Neural progenitor cell (in vitro differentiated cells): ENCODE measurements around the gene POR. TPM values are rescaled to one million over a fixed set of nuclear protein-coding genes. Genes with fewer than 3 reads are reported as not detected.
"Not testable (repeated sequence)": the region's sequence is repeated elsewhere in the genome, so short reads cannot be mapped to it uniquely, and the experiment has no call there.

Source experiments
- DNase-seq: peaks from one replicate; pipeline ENCODE4 v3.0.0-alpha.2; 2016; ENCODE audit warnings: low spot score
- H2AFZ ChIP-seq: fragments of 200-600 bp; sonication (generic); replicated peaks from 2 replicates; pipeline ENCODE4 v1.6.1; 2016; ENCODE audit warnings: antibody characterized with exemption
- H3F3A ChIP-seq: fragments of 200-600 bp; sonication (generic); 2 replicates; pipeline ENCODE4 v1.6.1; 2016; ENCODE audit warnings: antibody characterized with exemption, low read depth
- H3K27ac ChIP-seq: fragments of 200-600 bp; sonication (generic); 2 replicates; pipeline ENCODE4 v1.5.1; 2016; ENCODE audit warnings: mild to moderate bottlenecking
- H3K27me3 ChIP-seq: fragments of 200-600 bp; sonication (generic); 2 replicates; pipeline ENCODE4 v1.6.1; 2016; ENCODE audit warnings: mild to moderate bottlenecking, moderate library complexity
- H3K36me3 ChIP-seq: fragments of 200-600 bp; sonication (generic); 2 replicates; pipeline ENCODE4 v1.5.1; 2016
- H3K4me1 ChIP-seq: fragments of 200-600 bp; sonication (generic); 2 replicates; pipeline ENCODE4 v1.6.1; 2016; ENCODE audit warnings: mixed run types
- H3K4me2 ChIP-seq: fragments of 200-600 bp; sonication (generic); 2 replicates; pipeline ENCODE4 v1.6.1; 2016
- H3K4me3 ChIP-seq: fragments of 200-600 bp; sonication (generic); 2 replicates; pipeline ENCODE4 v1.5.1; 2016
- H3K79me2 ChIP-seq: fragments of 200-600 bp; sonication (generic); 2 replicates; pipeline ENCODE4 v1.6.1; 2016; ENCODE audit warnings: low read depth
- H3K9ac ChIP-seq: fragments of 200-600 bp; sonication (generic); 2 replicates; pipeline ENCODE4 v1.6.1; 2016
- H3K9me3 ChIP-seq: fragments of 200-600 bp; sonication (generic); 2 replicates; pipeline ENCODE4 v1.5.1; 2016; ENCODE audit warnings: low read depth
- H4K20me1 ChIP-seq: fragments of 200-600 bp; sonication (generic); 2 replicates; pipeline ENCODE4 v1.6.1; 2016; ENCODE audit warnings: low read depth
- H3K27ac Mint-ChIP-seq: 3 replicates; pipeline ENCODE4 v1.8.0; 2021; ENCODE audit warnings: mixed read lengths
- H3K27me3 Mint-ChIP-seq: 2 replicates; pipeline ENCODE4 v1.8.0; 2022; ENCODE audit warnings: low read depth, mild to moderate bottlenecking, inconsistent platforms, moderate library complexity, mixed read lengths; ENCODE audit not compliant: insufficient read depth
- H3K36me3 Mint-ChIP-seq: 3 replicates; pipeline ENCODE4 v1.8.0; 2021; ENCODE audit warnings: mixed read lengths
- H3K4me1 Mint-ChIP-seq: 3 replicates; pipeline ENCODE4 v1.8.0; 2021; ENCODE audit warnings: mixed read lengths
- H3K4me3 Mint-ChIP-seq: 3 replicates; pipeline ENCODE4 v1.8.0; 2021; ENCODE audit warnings: mild to moderate bottlenecking, moderate library complexity, mixed read lengths
- H3K9me3 Mint-ChIP-seq: 3 replicates; pipeline ENCODE4 v1.8.0; 2020; ENCODE audit warnings: mixed read lengths
- EZH2 ChIP-seq: fragments of 200-600 bp; sonication (generic); IDR thresholded peaks from 2 replicates; pipeline ENCODE4 v1.6.1; 2017; ENCODE audit warnings: antibody characterized with exemption, mild to moderate bottlenecking, moderate library complexity
- EZH2phosphoT487 ChIP-seq: fragments of 200-600 bp; sonication (generic); IDR thresholded peaks from 2 replicates; pipeline ENCODE4 v1.6.1; 2017; ENCODE audit warnings: antibody characterized with exemption
- total RNA-seq: library from RNA; depleted of rRNA; stranded (reverse); fragments of >200 nt; gene quantifications from 2 replicates; pipeline ENCODE4 v1.2.3, GENCODE V29; 2015; ENCODE audit warnings: low replicate concordance
- TF ChIP-seq, protein P1 (sequence below): fragments of 200-600 bp; sonication (generic); IDR thresholded peaks from 2 replicates; pipeline ENCODE4 v1.5.1; 2017; ENCODE audit warnings: antibody characterized with exemption, mild to moderate bottlenecking

The POR gene
- total RNA-seq, 1 donor from 2014 or later: 38.6 TPM

DNA sequence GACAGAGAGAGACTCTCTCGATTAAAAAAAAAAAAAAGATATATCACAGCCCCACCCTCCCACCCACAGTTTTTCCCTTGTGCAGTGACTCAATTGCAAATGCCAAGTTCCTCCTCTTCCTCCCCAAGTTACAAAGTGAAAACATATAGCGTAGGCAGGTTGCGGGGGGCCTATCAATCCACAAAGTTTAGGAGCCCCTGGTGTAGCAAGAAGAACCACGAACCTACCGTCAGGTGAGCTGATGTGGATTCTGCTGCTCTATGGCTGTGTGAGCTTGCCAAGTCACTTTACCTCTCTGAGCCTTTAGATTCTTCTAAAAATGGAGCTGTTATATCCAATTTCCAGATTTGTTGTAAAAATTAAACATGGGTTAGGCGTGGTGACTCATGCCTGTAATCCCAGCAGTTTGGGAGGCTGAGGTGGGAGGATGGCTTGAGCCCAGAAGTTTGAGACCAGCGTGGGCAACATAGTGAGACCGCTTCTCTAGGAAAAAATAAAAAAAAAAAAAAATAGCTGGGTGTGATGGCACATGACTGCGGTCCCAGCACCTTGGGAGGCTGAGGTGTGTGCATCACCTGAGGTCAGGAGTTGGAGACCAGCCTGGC is 44.3 kb upstream of the POR start:
- Histone ChIP-seq H4K20me1 (no peaks in the 10 kb centered on the region), H3K4me3 (no peak overlapping the region), H3K4me2 (no peak overlapping the region), H3F3A (no peaks in the 10 kb centered on the region), H3K4me1 (no peaks in the 10 kb centered on the region), H3K9ac (no peak overlapping the region), H3K79me2 (no peaks in the 10 kb centered on the region), H2AFZ (no peak overlapping the region), H3K36me3 (no peaks in the 10 kb centered on the region), H3K27ac (no peak overlapping the region), H3K27me3 (no peaks in the 10 kb centered on the region), H3K9me3 (no peaks in the 10 kb centered on the region)
- no peak for DNase-seq
- Mint-ChIP-seq H3K4me3 (no peak overlapping the region), H3K4me1 (peaks cover 11% of the 10 kb centered on the region), H3K27ac (peak overlapping the region; percentile 71), H3K36me3 (no peaks in the 10 kb centered on the region), H3K9me3 (no peaks in the 10 kb centered on the region), H3K27me3 (no peaks in the 10 kb centered on the region)
- TF ChIP-seq EZH2: no peak
- TF ChIP-seq EZH2phosphoT487: no peak
- TF ChIP-seq, protein P1, sequence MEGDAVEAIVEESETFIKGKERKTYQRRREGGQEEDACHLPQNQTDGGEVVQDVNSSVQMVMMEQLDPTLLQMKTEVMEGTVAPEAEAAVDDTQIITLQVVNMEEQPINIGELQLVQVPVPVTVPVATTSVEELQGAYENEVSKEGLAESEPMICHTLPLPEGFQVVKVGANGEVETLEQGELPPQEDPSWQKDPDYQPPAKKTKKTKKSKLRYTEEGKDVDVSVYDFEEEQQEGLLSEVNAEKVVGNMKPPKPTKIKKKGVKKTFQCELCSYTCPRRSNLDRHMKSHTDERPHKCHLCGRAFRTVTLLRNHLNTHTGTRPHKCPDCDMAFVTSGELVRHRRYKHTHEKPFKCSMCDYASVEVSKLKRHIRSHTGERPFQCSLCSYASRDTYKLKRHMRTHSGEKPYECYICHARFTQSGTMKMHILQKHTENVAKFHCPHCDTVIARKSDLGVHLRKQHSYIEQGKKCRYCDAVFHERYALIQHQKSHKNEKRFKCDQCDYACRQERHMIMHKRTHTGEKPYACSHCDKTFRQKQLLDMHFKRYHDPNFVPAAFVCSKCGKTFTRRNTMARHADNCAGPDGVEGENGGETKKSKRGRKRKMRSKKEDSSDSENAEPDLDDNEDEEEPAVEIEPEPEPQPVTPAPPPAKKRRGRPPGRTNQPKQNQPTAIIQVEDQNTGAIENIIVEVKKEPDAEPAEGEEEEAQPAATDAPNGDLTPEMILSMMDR: no peak

DNA sequence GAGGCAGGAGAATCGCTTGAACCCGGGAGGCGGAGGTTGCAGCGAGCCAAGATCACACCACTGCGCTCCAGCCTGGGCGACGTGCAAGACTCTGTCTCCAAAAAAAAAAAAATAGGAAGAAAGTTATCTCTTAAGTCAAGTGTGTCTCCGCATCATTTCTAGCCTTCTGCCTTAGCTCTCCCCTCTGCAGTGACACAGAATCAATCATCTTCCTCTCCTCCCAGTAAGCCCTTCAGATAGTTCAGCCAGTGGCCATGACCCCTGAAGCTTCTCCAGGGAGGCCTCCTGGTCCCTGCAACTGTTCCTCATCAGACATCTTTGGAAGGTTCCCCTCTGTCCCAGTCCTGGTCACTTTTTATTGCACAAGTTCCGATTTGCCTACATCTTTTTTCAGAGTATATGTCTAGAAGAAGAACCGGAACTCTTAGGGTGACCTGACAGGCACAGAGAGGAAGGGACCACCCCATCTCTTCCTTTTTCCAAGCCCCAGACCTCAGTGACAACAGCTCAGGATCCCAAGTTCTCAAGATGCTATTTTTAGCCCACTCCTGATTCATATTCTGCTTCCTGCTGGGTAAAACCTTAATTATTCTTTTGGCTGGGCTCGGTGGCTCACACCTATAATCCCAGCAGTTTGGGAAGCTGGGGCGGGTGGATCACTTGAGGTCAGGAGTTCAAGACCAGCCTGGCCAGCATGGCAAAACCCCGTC is 42.7 kb upstream of the POR start:
- Histone ChIP-seq H3K27ac (no peak overlapping the region), H3K36me3 (no peaks in the 10 kb centered on the region), H2AFZ (no peak overlapping the region), H3K79me2 (no peaks in the 10 kb centered on the region), H3K4me3 (no peak overlapping the region), H3K4me2 (no peak overlapping the region), H3K9ac (no peak overlapping the region), H3F3A (no peaks in the 10 kb centered on the region), H3K9me3 (no peaks in the 10 kb centered on the region), H3K27me3 (no peaks in the 10 kb centered on the region), H3K4me1 (no peaks in the 10 kb centered on the region), H4K20me1 (no peaks in the 10 kb centered on the region)
- Mint-ChIP-seq H3K4me1 (peaks cover 10% of the 10 kb centered on the region), H3K27me3 (no peaks in the 10 kb centered on the region), H3K4me3 (no peak overlapping the region), H3K36me3 (no peaks in the 10 kb centered on the region), H3K9me3 (no peaks in the 10 kb centered on the region), H3K27ac (no peak overlapping the region)
- DNase-seq: no peak
- TF ChIP-seq EZH2 (no peak), EZH2phosphoT487 (no peak)
- TF ChIP-seq, protein P1: no peak

DNA sequence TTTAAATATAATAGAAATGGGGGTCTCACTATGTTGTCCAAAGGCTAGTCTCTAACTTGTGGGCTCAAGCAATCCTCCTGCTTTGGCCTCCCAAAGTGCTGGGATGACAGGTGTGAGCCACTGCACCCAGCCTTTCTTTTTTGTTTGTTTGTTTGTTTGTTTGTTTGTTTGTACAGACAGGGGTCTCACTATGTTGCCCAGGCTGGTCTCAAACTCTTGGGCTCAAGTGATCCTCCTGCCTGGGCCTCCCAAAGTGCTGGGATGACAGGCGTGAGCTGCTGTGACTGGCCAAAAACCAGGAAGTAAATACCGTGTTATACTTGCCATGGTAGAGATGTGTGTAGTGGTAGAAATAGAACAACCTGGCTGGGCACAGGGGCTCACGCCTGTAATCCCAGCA is 40.8 kb upstream of the POR start:
- not testable (repeated sequence) for H3F3A ChIP-seq, H3K36me3 ChIP-seq, DNase-seq, H3K4me3 ChIP-seq, H3K27ac Mint-ChIP-seq, H3K4me1 ChIP-seq, H3K4me2 ChIP-seq, H3K9me3 Mint-ChIP-seq, H3K27me3 ChIP-seq, H2AFZ ChIP-seq, H3K36me3 Mint-ChIP-seq, H3K4me3 Mint-ChIP-seq, H3K27ac ChIP-seq, H3K27me3 Mint-ChIP-seq, H3K9me3 ChIP-seq, H3K9ac ChIP-seq, H3K79me2 ChIP-seq, H4K20me1 ChIP-seq
- H3K4me1 Mint-ChIP-seq: peaks cover 17% of the 10 kb centered on the region
